Measurements from ENCODE around the gene TTLL10.

GRCh38 chr1:1236945-1237873, 63.5 kb downstream of the TTLL10 start:
- TF ChIP-seq REST (IDR thresholded peaks at IDR 0.05) = no peak
- TF ChIP-seq CTCF (IDR thresholded peaks at IDR 0.05; ENCODE audit: low read depth, low read length, missing input control) = no peak
- no peak for TF ChIP-seq EGR1 (IDR thresholded peaks at IDR 0.05; ENCODE audit: low read depth in 2 of 2)
- no peak for TF ChIP-seq SP1 (IDR thresholded peaks at IDR 0.05)
- TF ChIP-seq, protein P1, sequence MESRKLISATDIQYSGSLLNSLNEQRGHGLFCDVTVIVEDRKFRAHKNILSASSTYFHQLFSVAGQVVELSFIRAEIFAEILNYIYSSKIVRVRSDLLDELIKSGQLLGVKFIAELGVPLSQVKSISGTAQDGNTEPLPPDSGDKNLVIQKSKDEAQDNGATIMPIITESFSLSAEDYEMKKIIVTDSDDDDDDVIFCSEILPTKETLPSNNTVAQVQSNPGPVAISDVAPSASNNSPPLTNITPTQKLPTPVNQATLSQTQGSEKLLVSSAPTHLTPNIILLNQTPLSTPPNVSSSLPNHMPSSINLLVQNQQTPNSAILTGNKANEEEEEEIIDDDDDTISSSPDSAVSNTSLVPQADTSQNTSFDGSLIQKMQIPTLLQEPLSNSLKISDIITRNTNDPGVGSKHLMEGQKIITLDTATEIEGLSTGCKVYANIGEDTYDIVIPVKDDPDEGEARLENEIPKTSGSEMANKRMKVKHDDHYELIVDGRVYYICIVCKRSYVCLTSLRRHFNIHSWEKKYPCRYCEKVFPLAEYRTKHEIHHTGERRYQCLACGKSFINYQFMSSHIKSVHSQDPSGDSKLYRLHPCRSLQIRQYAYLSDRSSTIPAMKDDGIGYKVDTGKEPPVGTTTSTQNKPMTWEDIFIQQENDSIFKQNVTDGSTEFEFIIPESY (IDR thresholded peaks at IDR 0.05) = no peak
- no peak for TF ChIP-seq HNF4A (conservative IDR thresholded peaks at IDR 0.05)
- no peak for TF ChIP-seq NR2F2 (IDR thresholded peaks at IDR 0.05)

Data from liver (tissue), 3 donors.